SK-N-SH (cell line): ENCODE data around the gene NEGR1.

Experiments used
- CTCF ChIP-seq: fragments of 200-600 bp; sonication (generic); IDR thresholded peaks from 2 replicates; pipeline ENCODE4 v1.6.1; 2017; ENCODE audit warnings: antibody characterized with exemption, mild to moderate bottlenecking, moderate library complexity
- EZH2phosphoT487 ChIP-seq: fragments of 200-600 bp; sonication (generic); IDR thresholded peaks from 2 replicates; pipeline ENCODE4 v1.6.1; 2017; ENCODE audit warnings: low read depth, mixed run types, mild to moderate bottlenecking, antibody characterized with exemption, moderate library complexity, borderline replicate concordance
- POLR2AphosphoS5 ChIP-seq: IDR thresholded peaks from 2 replicates; pipeline ENCODE4 v1.6.1; 2012; ENCODE audit warnings: low read depth, low read length
- RFX5 ChIP-seq: IDR thresholded peaks from 2 replicates; pipeline ENCODE4 v1.6.1; 2012; ENCODE audit warnings: mild to moderate bottlenecking, improper control_type of control experiment, low read length
- SMC3 ChIP-seq: IDR thresholded peaks from 2 replicates; pipeline ENCODE4 v1.6.1; 2012; ENCODE audit warnings: low read depth, low read length, improper control_type of control experiment

GRCh38 chr1:71698186-71698585, 584.2 kb downstream of the NEGR1 start:
- TF ChIP-seq RFX5 (no peak), CTCF (no peak), EZH2phosphoT487 (no peak), SMC3 (no peak), POLR2AphosphoS5 (no peak)
